ENCODE measurements around the gene IFNB1. TPM values are rescaled to one million over a fixed set of nuclear protein-coding genes. Genes with fewer than 3 reads are reported as not detected.

The IFNB1 gene
- total and polyA plus RNA-seq, 7 donors, result not detected

- intact Hi-C loops (cut with DNase I), result no loop called here
- peak; percentile 53 to 82 (median 67) for ATAC-seq
Measured at GRCh38 chr9:21070171-21070571, 7.6 kb downstream of the IFNB1 start.

DNA sequence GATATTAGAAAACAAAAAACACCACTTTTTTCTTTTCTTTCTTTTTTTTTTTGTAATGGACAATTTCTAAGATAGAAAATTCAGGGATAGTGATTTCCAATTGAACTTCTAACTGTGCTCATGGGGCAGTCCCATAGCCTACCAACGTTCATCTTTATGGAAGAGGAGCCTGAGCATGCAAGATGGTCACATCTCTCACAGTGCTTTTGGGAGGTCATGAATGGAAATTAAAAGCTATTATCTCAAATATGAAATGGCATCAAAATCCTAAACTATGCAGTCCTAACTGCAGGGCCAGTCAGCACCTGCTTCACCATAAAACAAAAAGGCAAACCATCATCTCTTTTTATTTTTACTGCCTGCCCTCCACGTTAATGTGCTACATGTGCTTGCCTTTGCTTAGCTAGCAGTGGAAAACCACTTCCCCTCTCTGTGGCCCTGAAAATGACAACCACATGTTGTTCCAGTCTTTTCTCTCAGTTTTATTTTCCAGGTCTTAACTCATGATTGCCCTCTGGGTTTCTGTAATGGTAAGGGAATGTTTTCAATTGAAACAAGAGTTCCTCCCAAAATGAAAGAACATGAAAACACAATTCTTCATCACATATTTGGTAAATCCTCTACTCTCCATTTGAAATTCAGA is 16.7 kb downstream of the IFNB1 start:
- H3K4me1 ChIP-seq, result no peaks in the 10 kb centered on the region
- no peaks in the 10 kb centered on the region for H3K9me3 ChIP-seq
- intact Hi-C loops (cut with DNase I), result no loop called here
- H3K27ac ChIP-seq, result no peak overlapping the region
- H3K27me3 ChIP-seq (ENCODE audit: insufficient read depth in 3 of 3, low read length in 2 of 3), result no peaks in the 10 kb centered on the region
- H3K4me3 ChIP-seq, result no peak overlapping the region
- TF ChIP-seq, protein P1, sequence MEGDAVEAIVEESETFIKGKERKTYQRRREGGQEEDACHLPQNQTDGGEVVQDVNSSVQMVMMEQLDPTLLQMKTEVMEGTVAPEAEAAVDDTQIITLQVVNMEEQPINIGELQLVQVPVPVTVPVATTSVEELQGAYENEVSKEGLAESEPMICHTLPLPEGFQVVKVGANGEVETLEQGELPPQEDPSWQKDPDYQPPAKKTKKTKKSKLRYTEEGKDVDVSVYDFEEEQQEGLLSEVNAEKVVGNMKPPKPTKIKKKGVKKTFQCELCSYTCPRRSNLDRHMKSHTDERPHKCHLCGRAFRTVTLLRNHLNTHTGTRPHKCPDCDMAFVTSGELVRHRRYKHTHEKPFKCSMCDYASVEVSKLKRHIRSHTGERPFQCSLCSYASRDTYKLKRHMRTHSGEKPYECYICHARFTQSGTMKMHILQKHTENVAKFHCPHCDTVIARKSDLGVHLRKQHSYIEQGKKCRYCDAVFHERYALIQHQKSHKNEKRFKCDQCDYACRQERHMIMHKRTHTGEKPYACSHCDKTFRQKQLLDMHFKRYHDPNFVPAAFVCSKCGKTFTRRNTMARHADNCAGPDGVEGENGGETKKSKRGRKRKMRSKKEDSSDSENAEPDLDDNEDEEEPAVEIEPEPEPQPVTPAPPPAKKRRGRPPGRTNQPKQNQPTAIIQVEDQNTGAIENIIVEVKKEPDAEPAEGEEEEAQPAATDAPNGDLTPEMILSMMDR (IDR thresholded peaks at IDR 0.05), result no peak
- ATAC-seq (no peak), DNase-seq (no peak)
- no peaks in the 10 kb centered on the region for H3K36me3 ChIP-seq (ENCODE audit: insufficient read depth in 1 of 2, low read depth in 1 of 2)
- WGBS, 3 donors, result 35 to 37% (median 35%) methylated on average over 2 of the region's 2 CpGs

More at GRCh38 chr9:21070171-21070571, 7.6 kb downstream of the IFNB1 start:
- 0 to 2% (median 2%) methylated on average over 4 of the region's 4 CpGs for WGBS, 3 donors
- H3K27me3 ChIP-seq (ENCODE audit: insufficient read depth in 3 of 3, low read length in 2 of 3), result no peaks in the 10 kb centered on the region
- no peak overlapping the region for H3K27ac ChIP-seq
- H3K4me3 ChIP-seq, result peak overlapping the region; percentile 26
- peak in 1 of 2 donors; percentile 19 for DNase-seq
- H3K36me3 ChIP-seq (ENCODE audit: insufficient read depth in 1 of 2, low read depth in 1 of 2), result no peaks in the 10 kb centered on the region
- no peaks in the 10 kb centered on the region for H3K9me3 ChIP-seq
- TF ChIP-seq, protein P1 (IDR thresholded peaks at IDR 0.05), result peak; percentile 18
- H3K4me1 ChIP-seq, result peaks cover 14% of the 10 kb centered on the region

- no peak overlapping the region for H3K27ac ChIP-seq
- H3K36me3 ChIP-seq (ENCODE audit: insufficient read depth in 1 of 2, low read depth in 1 of 2), result no peaks in the 10 kb centered on the region
- no peaks in the 10 kb centered on the region for H3K4me1 ChIP-seq
- intact Hi-C loops (cut with DNase I), result no loop called here
- no peak overlapping the region for H3K4me3 ChIP-seq
- no peaks in the 10 kb centered on the region for H3K27me3 ChIP-seq (ENCODE audit: insufficient read depth in 3 of 3, low read length in 2 of 3)
- ATAC-seq (no peak), DNase-seq (no peak)
- TF ChIP-seq, protein P1 (IDR thresholded peaks at IDR 0.05), result no peak
- H3K9me3 ChIP-seq, result no peaks in the 10 kb centered on the region
- WGBS, 3 donors, result 4 to 19% (median 8%) methylated on average over 1 of the region's 1 CpG
Measured at GRCh38 chr9:21056931-21057330, 20.8 kb downstream of the IFNB1 start.

- TF ChIP-seq, protein P1 (IDR thresholded peaks at IDR 0.05), result no peak
- no peak for ATAC-seq
- Histone ChIP-seq H3K9me3 (no peaks in the 10 kb centered on the region), H3K4me3 (no peak overlapping the region), H3K27ac (no peak overlapping the region), H3K27me3 (ENCODE audit: insufficient read depth in 3 of 3, low read length in 2 of 3) (no peaks in the 10 kb centered on the region), H3K4me1 (no peaks in the 10 kb centered on the region), H3K36me3 (ENCODE audit: insufficient read depth in 1 of 2, low read depth in 1 of 2) (no peaks in the 10 kb centered on the region)
- intact Hi-C loops (cut with DNase I), result no loop called here
- no peak for DNase-seq
- WGBS, 3 donors, result 27 to 42% (median 34%) methylated on average over 2 of the region's 2 CpGs
Measured at GRCh38 chr9:21053851-21054250, 23.9 kb downstream of the IFNB1 start.

- TF ChIP-seq, protein P1 (IDR thresholded peaks at IDR 0.05), result no peak
- H3K9me3 ChIP-seq, result no peaks in the 10 kb centered on the region
- DNase-seq (no peak), ATAC-seq (no peak)
- peaks cover 0 to 3% (median 0%) of the 10 kb centered on the region in 3 donors for H3K27me3 ChIP-seq (ENCODE audit: insufficient read depth in 3 of 3, low read length in 2 of 3)
- WGBS, 3 donors, result 77 to 90% (median 78%) methylated on average over 2 of the region's 2 CpGs
- H3K4me1 ChIP-seq, result no peaks in the 10 kb centered on the region
- no peak overlapping the region for H3K27ac ChIP-seq
- H3K36me3 ChIP-seq (ENCODE audit: insufficient read depth in 1 of 2, low read depth in 1 of 2), result no peaks in the 10 kb centered on the region
- intact Hi-C loops (cut with DNase I), result no loop called here
- no peak overlapping the region for H3K4me3 ChIP-seq
Measured at GRCh38 chr9:21047281-21047691, 30.5 kb downstream of the IFNB1 start.

All from psoas muscle (tissue), 8 donors.